ENCODE data around the gene RABL6.
A peak's percentile ranks its signal among the peaks of the same experiment; 100 is the strongest.
"Not testable (repeated sequence)": the region's sequence is repeated elsewhere in the genome, so short reads cannot be mapped to it uniquely, and the experiment has no call there.

RABL6 gene

GRCh38 chr9:136795000-136795348 lies 12.8 kb upstream of the RABL6 start:
- no peak for DNase-seq (ENCODE audit: low spot score)

DNA sequence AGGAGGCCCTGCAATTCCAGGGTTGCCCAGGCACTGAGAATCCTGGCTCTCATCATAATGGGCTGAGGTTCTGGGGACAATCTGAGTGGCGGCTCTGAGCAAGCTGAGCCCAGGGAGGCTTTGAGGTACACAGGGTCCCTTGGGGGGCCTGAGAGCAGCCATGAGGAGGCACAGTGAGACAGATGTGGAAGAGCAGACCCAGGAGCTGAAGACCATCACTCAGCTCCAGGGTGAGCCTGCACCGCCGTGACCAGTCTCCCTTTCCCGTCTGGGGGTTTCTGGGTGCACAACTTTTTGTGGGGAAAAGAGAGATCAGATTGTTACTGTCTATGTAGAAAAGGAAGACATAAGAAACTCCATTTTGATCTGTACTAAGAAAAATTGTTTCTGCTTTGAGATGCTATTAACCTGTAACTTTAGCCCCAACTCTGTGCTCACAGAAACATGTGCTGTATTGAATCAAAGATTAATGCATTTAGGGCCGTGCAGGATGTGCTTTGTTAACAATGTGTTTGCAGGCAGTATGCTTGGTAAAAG lies 11.4 kb upstream of the RABL6 start, which contains the start of gene CCDC183:
CCDC183 (plus strand) TSS at position 101 of the 537 bp plus-strand sequence; CDS start at position 161, 60 bp downstream.
- no peak for DNase-seq (ENCODE audit: low spot score)

- DNase-seq (ENCODE audit: low spot score), result not testable (repeated sequence)
Observed at GRCh38 chr9:136796775-136797347, 10.9 kb upstream of the RABL6 start.

DNA sequence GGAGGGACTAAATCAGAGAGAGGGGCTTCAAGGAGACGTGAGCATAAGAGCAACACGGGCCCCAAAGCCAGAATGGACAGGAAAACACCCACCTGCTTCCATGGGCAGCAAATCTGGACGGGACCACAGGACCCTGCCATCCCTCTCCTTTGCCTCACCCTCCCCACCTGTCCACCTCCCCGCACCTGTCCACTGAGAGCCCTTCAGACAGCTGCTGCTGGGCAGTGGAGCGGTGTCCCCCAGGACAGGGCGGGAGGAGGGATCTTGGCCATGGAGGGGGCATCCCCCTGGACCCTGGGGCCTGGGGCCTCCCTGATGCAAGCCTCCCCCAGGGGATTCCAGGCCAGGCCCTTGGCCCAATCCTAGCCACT lies 9.1 kb upstream of the RABL6 start:
- no peak for DNase-seq (ENCODE audit: low spot score)

- no peak for DNase-seq (ENCODE audit: low spot score)
Observed at GRCh38 chr9:136799079-136799853, 8.5 kb upstream of the RABL6 start.

- no peak for DNase-seq (ENCODE audit: low spot score)
Observed at GRCh38 chr9:136799854-136800657, 7.7 kb upstream of the RABL6 start.

GRCh38 chr9:136802321-136802720 lies 5.4 kb upstream of the RABL6 start:
- DNase-seq (ENCODE audit: low spot score), result no peak

DNA sequence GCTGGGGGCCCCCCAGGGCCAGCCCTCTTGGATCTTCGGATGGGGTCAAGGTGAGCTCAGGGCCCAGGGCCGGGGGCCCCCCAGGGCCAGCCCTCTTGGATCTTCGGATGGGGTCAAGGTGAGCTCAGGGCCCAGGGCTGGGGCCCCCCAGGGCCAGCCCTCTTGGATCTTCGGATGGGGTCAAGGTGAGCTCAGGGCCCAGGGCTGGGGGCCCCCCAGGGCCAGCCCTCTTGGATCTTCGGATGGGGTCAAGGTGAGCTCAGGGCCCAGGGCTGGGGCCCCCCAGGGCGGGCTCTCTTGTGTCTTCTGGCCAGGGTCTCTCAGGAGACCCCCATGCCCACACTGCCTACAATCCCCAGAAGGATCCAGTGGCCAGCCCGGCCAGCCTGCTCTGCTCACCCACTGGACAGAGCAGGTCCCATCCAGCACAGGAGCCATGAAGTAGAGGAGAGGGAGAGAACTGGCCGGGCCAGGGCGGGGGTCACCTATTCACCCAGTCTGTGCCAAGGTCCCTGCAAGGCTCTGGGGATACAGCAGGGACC lies 4.7 kb upstream of the RABL6 start:
- DNase-seq (ENCODE audit: low spot score), result not testable (repeated sequence)

DNA sequence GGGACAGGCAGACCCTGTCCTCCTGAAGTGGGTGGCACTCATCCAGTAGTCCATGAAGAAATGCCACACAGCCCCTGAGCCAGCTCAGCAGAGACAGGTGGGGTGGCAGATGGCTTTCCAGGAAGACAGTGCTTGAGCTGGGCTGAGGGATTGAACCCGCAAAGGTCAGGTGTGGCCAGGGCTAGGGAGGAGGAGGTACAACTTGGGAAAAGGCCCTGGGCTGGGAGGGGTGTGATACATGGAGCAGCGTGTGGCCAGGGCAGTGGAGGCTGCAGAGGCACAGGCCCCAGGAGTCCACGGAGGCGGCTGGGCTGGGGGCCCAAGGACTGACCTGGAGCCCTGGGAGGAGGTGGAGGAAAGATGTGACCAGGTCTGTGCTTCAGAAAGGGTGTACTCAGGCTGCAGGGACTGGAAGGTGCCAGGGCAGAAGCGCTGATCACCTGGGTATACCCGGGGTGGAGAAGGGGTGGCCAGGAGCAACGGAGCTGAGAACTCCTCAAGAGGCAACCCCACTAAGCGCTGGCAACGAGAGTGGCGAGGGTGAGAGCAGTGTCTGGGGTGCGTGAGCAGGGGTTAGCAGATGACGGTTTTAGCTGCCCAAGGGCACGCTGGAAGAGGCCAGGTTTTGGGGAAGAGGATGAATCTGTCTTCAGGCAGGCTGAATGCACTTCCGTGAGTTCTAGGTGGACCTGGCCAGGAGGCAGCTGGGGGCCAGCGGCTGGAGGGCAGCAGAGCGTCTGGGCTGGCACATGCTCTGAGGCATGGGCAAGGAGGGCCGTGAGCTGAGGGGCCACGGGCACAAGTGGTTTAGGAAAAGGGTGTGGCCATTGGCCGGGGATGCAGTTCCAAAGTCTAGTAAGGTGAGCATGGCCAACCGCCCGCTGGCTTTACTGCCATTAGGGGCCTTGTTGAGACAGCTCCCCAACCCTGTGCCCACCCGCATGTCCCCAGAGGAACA lies 3.9 kb upstream of the RABL6 start:
- DNase-seq (ENCODE audit: low spot score), result no peak

DNA sequence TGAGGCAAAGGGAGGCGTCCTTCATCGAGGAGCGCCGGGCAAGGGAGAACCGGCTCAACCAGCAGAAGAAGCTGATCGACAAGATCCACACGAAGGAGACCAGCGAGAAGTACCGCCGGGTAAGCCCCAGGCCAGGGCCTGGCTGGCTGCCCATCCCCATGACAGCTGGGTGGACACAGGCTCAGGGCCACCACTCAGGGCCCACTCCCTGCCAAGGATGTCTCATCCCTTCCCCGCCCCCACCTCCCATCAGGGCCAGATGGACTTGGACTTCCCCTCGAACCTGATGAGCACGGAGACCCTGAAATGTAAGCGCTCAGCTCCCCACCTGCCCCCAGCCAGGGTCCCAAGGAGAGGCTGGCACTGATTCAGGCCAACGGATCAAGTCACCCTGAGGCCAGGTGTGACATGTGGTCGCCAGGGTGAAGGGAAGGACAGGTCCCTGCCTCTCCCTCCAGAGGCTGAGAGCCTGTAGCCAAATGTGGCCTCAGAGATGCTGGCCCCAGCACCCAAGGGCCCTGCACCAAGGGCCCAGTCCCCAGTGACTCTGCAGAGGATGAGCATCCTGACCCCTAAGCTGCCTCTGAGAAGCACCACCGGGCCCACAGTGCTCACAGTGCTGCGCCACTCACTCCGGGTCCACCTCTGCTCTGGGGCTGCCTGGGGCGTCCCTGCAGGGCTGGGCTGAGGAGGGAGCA lies 3.1 kb upstream of the RABL6 start:
- no peak for DNase-seq (ENCODE audit: low spot score)

GRCh38 chr9:136805207-136805740 lies 2.5 kb upstream of the RABL6 start:
- DNase-seq (ENCODE audit: low spot score), result no peak

- DNase-seq (ENCODE audit: low spot score), result no peak
Observed at GRCh38 chr9:136806067-136806466, 1.7 kb upstream of the RABL6 start.

- no peak for DNase-seq (ENCODE audit: low spot score)
Observed at GRCh38 chr9:136806631-136807201, 1.0 kb upstream of the RABL6 start.

DNA sequence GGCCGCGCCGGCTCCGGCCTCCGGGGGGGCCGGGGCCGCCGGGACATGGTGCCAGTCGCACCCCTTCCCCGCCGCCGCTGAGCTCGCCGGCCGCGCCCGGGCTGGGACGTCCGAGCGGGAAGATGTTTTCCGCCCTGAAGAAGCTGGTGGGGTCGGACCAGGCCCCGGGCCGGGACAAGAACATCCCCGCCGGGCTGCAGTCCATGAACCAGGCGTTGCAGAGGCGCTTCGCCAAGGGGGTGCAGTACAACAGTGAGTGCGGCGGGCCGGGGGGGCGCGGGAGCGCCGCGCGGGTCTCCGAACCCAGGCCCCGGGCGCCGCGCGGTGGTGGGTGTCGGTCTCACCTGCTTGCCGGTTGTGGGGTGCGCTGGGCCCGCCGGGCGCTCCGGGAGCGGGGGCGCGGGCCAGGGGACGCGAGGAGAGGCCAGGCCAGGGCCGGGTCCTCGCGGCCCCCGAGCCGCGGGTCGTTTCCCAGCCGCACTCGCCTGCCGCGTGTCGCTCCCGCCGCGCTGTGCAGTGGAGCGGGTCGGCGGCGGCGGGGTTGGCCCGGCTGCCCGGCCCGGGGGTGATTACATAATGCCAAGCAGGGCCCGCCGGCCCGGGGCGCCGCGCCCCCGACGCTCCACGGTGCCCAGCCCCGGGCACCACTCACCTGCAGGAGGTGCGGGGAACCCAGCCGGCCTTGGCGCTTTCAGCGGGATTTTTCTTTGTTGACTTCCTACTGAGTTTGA lies 492 bp downstream of the RABL6 start:
- DNase-seq (ENCODE audit: low spot score), result peak; percentile 72

- DNase-seq (ENCODE audit: low spot score), result no peak
Observed at GRCh38 chr9:136808806-136809158, 1.0 kb downstream of the RABL6 start.

DNA sequence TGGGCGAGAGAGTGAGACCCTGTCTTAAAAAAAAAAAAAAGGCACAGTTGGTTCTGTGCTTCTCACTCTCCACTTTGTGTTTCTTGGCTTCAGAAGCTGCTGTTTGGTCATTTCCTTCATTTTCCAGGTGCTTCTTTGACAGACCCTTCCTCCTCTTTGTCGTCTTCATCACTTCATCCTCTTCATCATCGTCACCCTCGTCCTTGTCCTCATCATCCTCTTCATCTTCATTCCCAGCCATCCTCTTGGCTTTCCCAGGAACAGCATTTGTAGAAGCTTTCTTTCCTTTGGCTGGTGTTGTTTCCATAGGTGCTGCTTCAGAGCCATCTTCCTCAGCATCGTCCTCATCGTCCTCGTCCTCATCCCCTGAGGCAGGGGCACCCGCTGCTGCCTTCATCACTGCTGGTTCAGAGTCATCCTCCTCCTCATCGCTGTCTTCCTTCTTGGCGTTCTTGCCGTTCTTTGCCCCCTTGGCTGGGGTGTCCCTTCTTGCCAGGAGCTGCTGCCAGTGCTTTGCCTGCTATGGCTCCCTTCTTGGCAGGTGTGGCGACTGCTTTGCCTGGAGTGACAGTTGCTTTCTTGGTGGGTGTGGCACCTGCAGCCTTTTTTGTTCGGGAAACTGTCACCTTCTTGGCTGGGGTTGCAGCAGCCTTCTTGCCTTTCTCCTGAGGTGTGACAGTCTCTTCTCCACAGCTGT lies 7.1 kb downstream of the RABL6 start:
- DNase-seq (ENCODE audit: low spot score), result no peak

- DNase-seq (ENCODE audit: low spot score), result no peak
Observed at GRCh38 chr9:136815422-136815782, 7.7 kb downstream of the RABL6 start.

- DNase-seq (ENCODE audit: low spot score), result no peak
Observed at GRCh38 chr9:136820971-136821825, 13.4 kb downstream of the RABL6 start.
